ENCODE data around the gene ATG4C. TPM values are rescaled to one million over a fixed set of nuclear protein-coding genes. Genes with fewer than 3 reads are reported as not detected.

The ATG4C gene
- total RNA-seq, 4 donors from 2014 or later = 0.60 to 10.6 (median 5.5) TPM; not detected in 1

- no peaks in the 10 kb centered on the region for H3K27me3 ChIP-seq
- no peaks in the 10 kb centered on the region for H3K4me1 ChIP-seq
- no peaks in the 10 kb centered on the region for H3K9me3 ChIP-seq
- no peak for DNase-seq
- peaks cover 0 to 3% (median 0%) of the 10 kb centered on the region in 4 donors for H3K36me3 ChIP-seq
- H3K27ac ChIP-seq = no peak overlapping the region
- TF ChIP-seq EP300 (IDR thresholded peaks at IDR 0.05; ENCODE audit: low read depth) (no peak), CTCF (IDR thresholded peaks at IDR 0.05) (no peak), POLR2AphosphoS5 (IDR thresholded peaks at IDR 0.05) (no peak), POLR2A (IDR thresholded peaks at IDR 0.05) (no peak)
- WGBS, 2 donors (ENCODE audit: low coverage in 1 of 2) = 78 to 85% methylated on average over 5 of the region's 5 CpGs
- in situ Hi-C loops (cut with MboI; ENCODE audit: low pct_ligation_motif_present in 1 of 4, low pct_unique_long_range_greater_than_20kb in 1 of 4, low sequenced_read_pairs in 3 of 4) = loop anchor here in 1 of 4 donors (25.0 kb wide), 1 partner anchor 705 kb away; no protein-coding TSS in a partner anchor
- intact Hi-C loops (cut with DNase I; ENCODE audit: low total_unique reads) = no loop called here
- no peak overlapping the region for H3K4me3 ChIP-seq
Observed at GRCh38 chr1:62832276-62832675, 48.3 kb downstream of the ATG4C start.

- TF ChIP-seq POLR2AphosphoS5 (IDR thresholded peaks at IDR 0.05) (no peak), POLR2A (IDR thresholded peaks at IDR 0.05) (no peak), EP300 (IDR thresholded peaks at IDR 0.05; ENCODE audit: low read depth) (no peak), CTCF (IDR thresholded peaks at IDR 0.05) (no peak)
- Histone ChIP-seq H3K4me3 (no peak overlapping the region), H3K4me1 (no peaks in the 10 kb centered on the region), H3K9me3 (no peaks in the 10 kb centered on the region), H3K27ac (no peak overlapping the region), H3K36me3 (no peaks in the 10 kb centered on the region), H3K27me3 (no peaks in the 10 kb centered on the region)
- WGBS, 2 donors (ENCODE audit: low coverage in 1 of 2) = 92 to 93% methylated on average over 4 of the region's 4 CpGs
- no peak for DNase-seq
- intact Hi-C loops (cut with DNase I; ENCODE audit: low total_unique reads) (no loop called here), in situ Hi-C loops (cut with MboI; ENCODE audit: low pct_ligation_motif_present in 1 of 4, low pct_unique_long_range_greater_than_20kb in 1 of 4, low sequenced_read_pairs in 3 of 4) (loop anchor here in 1 of 4 donors (25.0 kb wide), 1 partner anchor 704 kb away; no protein-coding TSS in a partner anchor)
Observed at GRCh38 chr1:62833529-62833928, 49.6 kb downstream of the ATG4C start.

- Histone ChIP-seq H3K27ac (no peak overlapping the region), H3K27me3 (no peaks in the 10 kb centered on the region), H3K9me3 (no peaks in the 10 kb centered on the region), H3K36me3 (no peaks in the 10 kb centered on the region), H3K4me1 (no peaks in the 10 kb centered on the region), H3K4me3 (no peak overlapping the region)
- 84 to 98% methylated on average over 1 of the region's 1 CpG for WGBS, 2 donors (ENCODE audit: low coverage in 1 of 2)
- no peak for DNase-seq
- in situ Hi-C loops (cut with MboI; ENCODE audit: low pct_ligation_motif_present in 1 of 4, low pct_unique_long_range_greater_than_20kb in 1 of 4, low sequenced_read_pairs in 3 of 4) (loop anchor here in 1 of 4 donors (25.0 kb wide), 1 partner anchor 703 kb away; no protein-coding TSS in a partner anchor), intact Hi-C loops (cut with DNase I; ENCODE audit: low total_unique reads) (no loop called here)
- no peak for TF ChIP-seq POLR2A (IDR thresholded peaks at IDR 0.05)
- TF ChIP-seq CTCF (IDR thresholded peaks at IDR 0.05) = no peak
- TF ChIP-seq POLR2AphosphoS5 (IDR thresholded peaks at IDR 0.05) = no peak
- TF ChIP-seq EP300 (IDR thresholded peaks at IDR 0.05; ENCODE audit: low read depth) = no peak
Observed at GRCh38 chr1:62834400-62834961, 50.5 kb downstream of the ATG4C start.

DNA sequence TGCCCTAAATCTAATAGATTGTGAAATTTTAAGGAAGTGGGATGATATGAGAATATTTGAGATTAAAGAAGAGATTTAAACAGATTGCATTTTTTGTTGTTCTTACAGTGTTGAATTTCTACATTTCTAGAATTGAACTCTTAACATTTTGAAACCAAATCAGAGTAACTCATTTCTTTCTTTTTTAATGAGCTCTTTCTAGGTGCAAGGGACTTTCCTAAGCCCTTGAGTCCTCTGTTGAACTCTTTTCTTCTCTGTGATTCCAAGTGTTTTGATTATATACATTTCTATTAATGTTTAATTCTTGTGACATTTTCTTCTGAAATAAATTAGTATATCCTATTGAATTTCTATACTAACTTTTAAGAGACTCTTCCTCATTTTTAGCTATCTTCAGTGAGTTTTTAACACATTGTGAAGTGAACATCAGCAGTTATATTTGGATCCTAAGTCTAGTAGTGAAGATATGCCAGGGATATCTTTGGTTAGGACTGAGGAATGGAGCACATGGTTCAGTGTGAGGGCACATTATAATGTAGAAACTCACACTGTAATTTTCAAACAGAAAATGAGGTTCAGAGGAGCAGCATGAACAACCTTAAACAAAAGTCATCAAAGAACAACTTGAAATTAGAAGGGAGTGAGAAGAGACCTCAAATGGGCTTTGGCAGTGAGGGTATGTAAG, 53.1 kb downstream of the ATG4C start:
- intact Hi-C loops (cut with DNase I; ENCODE audit: low total_unique reads) (no loop called here), in situ Hi-C loops (cut with MboI; ENCODE audit: low pct_ligation_motif_present in 1 of 4, low pct_unique_long_range_greater_than_20kb in 1 of 4, low sequenced_read_pairs in 3 of 4) (loop anchor here in 1 of 4 donors (25.0 kb wide), 1 partner anchor 700 kb away; no protein-coding TSS in a partner anchor)
- Histone ChIP-seq H3K9me3 (no peaks in the 10 kb centered on the region), H3K4me1 (no peaks in the 10 kb centered on the region), H3K27ac (no peak overlapping the region), H3K36me3 (no peaks in the 10 kb centered on the region), H3K4me3 (no peak overlapping the region), H3K27me3 (no peaks in the 10 kb centered on the region)
- DNase-seq = no peak
- no peak for TF ChIP-seq POLR2A (IDR thresholded peaks at IDR 0.05)
- TF ChIP-seq EP300 (IDR thresholded peaks at IDR 0.05; ENCODE audit: low read depth) = no peak
- no peak for TF ChIP-seq POLR2AphosphoS5 (IDR thresholded peaks at IDR 0.05)
- no peak for TF ChIP-seq CTCF (IDR thresholded peaks at IDR 0.05)

All from transverse colon (tissue), 4 donors.